GM18867 (cell line): ENCODE results near the gene CALML5.
"Not testable (repeated sequence)": the region's sequence is repeated elsewhere in the genome, so short reads cannot be mapped to it uniquely, and the experiment has no call there.

Experiments
- ATAC-seq: cut with Tn5 transposase; IDR thresholded peaks from one replicate; pipeline ENCODE4 v1.9.1; 2021; ENCODE audit warnings: mild to moderate bottlenecking, moderate library complexity; ENCODE audit not compliant: unreplicated experiment

Gene CALML5

GRCh38 chr10:5485948-5486852 lies 13.2 kb downstream of the CALML5 start:
- ATAC-seq, result no peak

- no peak for ATAC-seq
Measured at GRCh38 chr10:5485290-5485689, 14.1 kb downstream of the CALML5 start.

DNA sequence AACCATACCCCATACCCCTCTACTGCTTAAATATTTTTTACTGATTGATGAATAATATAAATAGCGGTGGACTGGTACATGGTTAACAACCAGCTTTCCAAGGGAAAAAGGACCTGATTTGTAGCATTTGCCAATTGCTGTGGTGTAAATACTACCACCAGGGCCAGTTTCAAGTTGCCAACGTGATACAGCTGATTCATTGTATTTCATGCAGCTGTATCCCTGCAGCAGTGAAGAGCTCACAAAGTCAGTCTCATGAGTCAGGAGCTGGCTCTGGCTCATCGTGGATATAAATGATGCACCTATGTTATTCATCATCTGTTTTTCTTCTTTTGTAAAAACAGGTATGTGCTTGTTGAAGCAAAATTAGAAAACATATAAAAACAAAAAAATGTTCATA lies 15.2 kb downstream of the CALML5 start:
- no peak for ATAC-seq

DNA sequence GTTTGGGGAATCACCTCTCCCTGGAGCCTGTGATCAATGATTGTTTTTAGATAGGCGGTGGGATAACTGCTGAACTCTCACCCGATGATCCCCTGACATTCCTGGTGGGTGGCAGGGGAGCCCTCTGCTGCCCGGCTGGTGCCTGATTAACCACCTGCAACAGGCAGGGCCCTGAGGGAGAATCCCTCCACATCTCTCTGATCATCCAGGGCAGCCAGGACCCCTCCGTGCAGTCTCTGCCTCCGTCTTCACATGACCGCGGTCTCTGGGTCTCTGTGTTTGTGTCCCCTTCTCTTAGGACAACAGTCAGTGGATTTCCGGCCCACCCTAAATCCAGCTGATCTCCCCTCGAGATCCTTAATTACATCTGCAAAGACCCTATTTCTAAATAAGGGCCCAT lies 17.4 kb downstream of the CALML5 start:
- ATAC-seq, result no peak

DNA sequence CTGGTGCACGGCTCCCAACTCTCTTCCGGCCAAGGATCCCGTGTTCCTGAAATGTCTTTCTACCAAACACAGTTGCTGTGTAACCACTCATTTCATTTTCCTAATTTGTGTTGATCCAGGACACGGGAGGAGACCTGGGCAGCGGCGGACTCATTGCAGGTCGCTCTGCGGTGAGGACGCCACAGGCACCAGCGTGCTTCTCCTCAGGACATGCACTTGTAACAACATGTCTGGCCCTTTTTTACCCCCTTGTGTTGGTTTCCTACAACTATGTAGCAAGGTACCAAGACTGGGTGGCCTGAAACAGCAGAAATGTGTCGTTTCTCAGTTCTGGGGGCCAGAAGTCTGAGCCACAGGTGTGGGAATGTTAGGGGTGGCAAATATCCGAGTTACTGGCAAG lies 18.2 kb downstream of the CALML5 start:
- ATAC-seq, result no peak

DNA sequence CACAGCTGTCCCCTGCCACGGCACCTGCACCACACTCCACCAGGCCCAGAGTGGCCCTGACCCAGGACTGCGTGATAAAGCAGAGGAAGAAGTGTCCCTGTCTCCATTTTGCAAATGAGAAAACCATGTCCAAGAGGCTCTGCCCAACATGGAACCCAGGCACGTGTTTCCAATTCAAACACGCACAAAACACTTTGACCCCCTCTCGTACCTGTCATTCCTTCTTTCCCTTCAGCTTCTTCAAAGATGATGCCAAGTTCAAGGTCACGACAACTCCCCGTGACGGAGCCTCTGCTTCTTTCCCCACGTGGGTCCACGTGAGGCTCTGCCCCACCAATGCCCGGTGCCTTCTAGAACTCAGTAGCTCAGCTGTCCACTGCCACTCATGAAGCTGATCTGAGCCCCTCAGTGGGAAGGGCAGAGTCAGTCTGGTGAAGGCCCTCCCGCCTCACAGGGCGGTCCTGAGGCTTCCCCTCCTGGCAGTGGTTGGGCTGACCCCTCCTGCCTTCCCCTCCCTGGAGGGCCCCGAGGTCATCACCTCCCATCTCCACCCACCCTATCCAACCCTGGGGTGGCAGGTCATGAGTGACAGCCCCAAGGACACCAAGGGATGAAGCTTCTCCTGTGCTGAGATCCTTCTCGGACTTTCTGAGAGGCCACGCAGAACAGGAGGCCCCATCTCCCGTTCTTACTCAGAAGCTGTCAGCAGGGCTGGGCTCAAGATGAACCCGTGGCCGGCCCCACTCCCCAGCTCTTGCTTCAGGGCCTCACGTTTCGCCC lies 19.0 kb downstream of the CALML5 start:
- no peak for ATAC-seq

DNA sequence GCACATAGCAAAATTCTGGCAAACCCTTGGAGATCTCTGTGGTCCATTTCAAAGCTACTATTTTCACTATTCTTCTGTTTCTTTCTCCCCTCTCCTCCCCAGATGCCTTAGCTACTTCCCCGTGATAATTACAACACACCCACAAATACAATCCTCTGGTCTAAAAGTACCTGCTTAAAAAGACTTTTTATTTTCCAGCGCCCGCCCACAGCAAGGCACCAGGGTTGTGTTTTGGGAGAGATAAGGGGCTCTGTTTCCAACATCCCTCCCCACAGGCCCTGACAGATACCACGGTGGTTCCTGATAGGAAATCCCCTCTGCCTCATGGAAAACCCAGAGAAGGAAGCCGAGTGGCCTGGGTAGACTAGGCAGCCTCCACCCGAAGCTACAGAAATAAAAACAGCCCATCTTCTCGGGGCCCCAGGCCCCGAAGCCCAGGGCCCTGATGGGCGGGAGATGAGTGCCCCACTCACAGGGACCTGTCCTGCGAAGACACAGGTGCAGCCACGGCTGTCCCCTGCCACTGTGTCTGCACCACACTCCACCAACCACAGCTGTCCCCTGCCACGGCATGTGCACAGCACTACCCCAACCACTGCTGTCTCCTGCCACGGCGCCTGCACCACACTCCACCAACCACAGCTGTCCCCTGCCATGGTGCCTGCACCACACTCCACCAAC lies 19.7 kb downstream of the CALML5 start:
- ATAC-seq, result no peak

- ATAC-seq, result no peak
Measured at GRCh38 chr10:5478694-5479305, 20.6 kb downstream of the CALML5 start.

DNA sequence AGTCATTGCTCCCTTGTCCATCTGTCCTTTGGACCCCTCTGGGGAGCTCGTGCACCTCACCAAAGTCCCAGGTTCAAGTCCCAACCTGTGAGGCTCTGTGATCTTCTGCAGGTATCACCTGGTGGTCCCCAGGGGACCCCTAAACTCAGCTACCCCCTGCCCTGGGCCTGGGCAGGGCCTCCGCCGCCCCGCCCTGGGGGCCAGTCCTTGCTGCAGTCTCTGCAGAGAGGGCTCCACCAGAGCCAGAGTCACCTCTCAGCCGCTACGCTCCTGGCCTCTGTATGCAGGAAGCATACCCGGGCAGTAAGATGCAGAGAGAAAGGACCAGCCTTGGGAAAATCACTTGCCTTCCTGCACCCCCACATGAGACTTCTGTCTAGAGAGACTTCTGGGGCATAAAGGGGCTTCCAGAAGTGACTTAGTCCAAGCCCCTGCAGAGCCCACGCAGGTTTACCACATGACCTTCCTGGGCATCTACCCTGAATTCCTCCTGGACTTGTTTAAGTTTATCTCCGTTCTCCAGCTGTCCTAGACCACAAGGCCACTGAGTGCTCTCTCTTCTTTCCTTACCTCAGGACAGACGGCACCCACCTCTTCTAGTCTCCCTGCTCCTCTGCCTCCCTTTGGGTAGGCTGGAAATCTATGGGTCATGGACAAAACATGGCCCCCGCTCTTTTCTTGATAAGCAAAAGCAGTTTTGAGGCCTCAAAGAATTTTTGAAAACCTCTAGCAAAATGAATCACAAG lies 21.2 kb downstream of the CALML5 start:
- ATAC-seq, result no peak

DNA sequence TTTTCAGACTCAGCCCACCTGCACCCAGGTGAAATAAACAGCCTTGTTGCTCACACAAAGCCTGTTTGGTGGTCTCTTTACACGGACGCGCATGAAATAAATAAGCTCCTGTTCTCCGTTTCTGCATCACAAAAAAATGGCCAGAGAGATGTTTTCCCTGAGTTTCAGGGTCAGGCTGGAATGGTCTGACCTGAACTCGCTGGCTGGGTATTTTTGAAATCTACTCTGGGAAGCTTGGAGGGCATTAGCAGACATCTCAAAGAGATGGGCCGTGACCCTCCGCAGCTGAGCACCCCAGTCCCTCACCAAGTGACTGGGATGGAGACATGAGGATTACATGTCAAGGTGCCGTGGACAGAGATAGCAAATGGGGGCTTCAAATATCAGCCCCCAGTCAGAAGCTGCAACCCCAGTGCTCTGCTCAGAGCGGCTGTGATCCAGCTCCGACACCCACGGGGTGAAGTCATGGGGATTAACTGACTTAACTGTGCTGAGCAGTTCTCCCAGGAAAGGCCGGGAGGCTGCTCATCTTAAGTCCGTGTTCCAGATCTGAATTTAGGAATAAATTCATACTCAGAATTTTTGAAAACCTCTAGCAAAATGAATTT lies 22.3 kb downstream of the CALML5 start:
- ATAC-seq, result no peak

- not testable (repeated sequence) for ATAC-seq
Measured at GRCh38 chr10:5475974-5476807, 23.2 kb downstream of the CALML5 start.

DNA sequence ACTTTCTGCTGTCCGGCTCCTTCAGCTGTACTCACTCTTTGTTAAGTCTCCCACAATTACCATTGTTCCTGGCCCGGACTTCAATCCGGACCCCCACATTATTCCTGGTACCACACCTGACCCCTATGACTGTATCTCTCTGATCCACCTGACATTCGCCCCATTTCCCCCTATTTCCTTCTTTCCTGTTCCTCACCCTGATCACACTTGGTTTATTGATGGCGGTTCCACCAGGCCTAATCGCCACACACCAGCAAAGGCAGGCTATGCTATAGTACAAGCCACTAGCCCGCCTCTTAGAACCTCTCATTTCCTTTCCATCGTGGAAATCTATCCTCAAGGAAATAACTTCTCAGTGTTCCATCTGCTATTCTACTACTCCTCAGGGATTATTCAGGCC lies 24.3 kb downstream of the CALML5 start:
- ATAC-seq, result not testable (repeated sequence)

- not testable (repeated sequence) for ATAC-seq
Measured at GRCh38 chr10:5474642-5475041, 24.7 kb downstream of the CALML5 start.

- no peak for ATAC-seq
Measured at GRCh38 chr10:5470062-5470751, 29.2 kb downstream of the CALML5 start.

DNA sequence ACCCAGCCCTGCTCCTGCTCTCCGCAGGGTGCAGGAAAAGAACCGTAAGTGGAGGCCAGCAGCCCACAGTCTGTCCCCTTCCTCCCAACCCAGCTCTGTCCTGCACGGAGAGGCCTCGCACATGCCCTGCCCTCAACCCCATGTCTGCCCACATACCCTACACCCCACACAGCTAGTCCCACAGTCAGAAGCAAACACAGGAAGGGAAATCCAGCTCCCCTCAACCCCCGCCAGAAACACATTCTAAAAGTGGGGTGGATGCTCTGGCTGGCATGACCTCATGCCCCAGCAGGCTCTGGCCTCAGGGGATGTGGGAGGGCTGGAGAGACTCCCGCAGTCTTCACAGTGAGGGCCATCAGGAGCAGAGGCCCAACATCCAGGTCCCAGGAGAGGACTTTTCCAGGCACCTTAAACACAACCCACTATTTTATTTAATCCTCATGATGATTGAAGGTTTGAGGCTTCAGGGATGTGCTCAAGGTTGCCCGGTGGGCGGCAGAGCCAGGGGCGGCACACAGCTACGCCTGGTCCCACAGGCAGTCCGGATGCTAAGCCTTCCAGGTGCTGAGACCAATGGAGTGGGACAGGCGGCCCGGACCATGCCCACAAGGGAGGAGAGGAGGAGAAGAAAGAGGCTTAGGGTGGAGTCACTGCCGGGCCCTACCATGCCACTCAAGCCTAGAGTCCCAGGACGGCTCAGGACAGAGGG lies 29.9 kb downstream of the CALML5 start:
- ATAC-seq, result no peak

DNA sequence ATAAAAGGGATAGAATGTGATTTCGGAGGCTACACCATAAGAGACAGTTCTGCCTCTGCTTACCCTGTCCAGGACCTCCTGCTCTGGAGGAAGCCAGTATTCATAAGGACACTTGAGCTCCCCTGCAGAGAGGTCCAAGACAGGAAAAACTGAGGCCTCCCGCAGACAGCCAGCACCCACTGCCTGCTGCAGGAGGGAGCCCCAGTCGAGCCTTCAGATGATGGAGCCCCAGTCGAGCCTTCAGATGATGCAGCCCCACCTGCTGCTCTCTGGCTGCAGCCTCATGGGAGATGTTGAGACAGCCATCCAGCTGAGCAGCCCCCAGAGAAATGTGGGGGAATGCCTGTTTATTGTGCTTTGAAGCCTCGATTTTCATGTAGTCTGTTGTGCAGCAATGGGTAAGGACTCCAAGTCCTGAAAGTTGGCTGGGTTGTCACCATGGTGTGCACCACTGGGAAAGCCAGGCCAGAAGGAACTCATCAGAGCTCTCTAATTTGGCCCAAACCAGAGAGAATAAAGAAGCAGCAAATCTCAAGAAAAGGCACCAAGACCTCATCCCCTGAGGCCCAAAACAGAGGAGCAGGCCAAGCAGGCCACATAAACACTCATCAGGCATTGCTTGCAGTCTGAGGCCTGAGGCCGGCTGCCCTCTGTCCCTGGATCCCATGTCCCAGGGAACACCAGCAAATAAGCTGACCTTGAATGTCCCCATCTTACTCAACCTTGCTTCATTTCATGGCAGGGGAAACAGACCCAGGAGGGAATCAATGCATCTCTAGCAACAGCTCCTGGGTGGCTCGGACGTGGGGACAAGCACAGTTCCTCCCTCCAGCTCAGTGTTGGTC lies 30.9 kb downstream of the CALML5 start:
- no peak for ATAC-seq
